Fibroblast of skin of right biceps (primary cell): Measurements from ENCODE around the gene NHEJ1.
A peak's percentile ranks its signal among the peaks of the same experiment; 100 is the strongest.

Experiments used
- DNase-seq: peaks from one replicate; pipeline ENCODE4 v3.0.0-alpha.2; 2013

Gene NHEJ1

GRCh38 chr2:219084791-219085190, 75.8 kb downstream of the NHEJ1 start:
- no peak for DNase-seq

DNA sequence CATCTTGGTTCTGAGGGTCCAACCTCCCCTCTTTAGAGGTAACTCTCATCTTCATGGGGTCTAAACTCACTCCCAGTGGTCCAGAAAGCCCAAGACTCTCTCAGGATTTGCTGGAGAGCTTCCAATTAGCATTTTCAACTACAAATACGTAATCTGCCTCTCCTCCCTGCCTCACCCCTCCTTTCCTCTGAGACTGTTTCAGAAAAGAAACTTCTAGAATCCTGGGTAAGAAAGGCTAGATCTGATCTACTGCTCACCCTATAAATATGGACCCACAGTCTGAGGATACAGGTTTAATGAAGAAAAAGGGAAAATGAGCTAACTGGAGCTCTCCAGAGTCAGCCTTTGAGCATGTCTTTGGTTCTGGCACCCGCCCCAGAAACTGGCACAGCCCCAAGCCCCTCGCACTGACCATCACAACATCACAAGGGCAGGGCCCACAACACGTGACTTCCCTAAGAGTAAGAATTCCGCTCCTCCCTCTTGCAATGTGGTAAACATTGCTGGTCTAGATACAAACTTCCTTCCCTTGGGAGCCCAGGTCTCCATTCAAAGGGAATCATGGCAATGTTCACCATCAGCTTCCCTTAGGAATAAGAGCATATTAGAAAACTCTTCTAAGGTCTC, 78.2 kb downstream of the NHEJ1 start:
- DNase-seq, result no peak

- DNase-seq, result no peak
Observed at GRCh38 chr2:219081701-219082331, 78.8 kb downstream of the NHEJ1 start.

DNA sequence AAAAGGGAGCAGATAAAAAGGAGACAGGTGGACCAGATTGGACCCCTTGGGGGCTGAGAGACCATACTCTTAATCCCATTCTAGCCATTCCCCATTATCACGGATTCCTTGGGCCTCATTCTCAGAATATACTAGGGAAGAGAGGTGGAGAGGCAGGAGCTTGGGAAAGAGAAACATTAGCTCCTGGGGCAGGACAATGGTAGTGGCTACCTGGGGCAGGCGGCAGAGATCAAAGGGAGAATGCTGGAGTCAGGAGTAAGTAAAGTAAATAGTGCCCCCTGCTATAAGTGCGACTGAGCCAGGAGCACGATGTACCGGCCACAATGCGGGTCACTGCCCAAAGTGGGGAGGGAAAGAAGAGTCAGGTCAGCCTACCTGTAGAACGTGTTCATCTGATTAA, 79.5 kb downstream of the NHEJ1 start:
- no peak for DNase-seq

- peak; percentile 23 for DNase-seq
Observed at GRCh38 chr2:219079417-219079816, 81.2 kb downstream of the NHEJ1 start.

DNA sequence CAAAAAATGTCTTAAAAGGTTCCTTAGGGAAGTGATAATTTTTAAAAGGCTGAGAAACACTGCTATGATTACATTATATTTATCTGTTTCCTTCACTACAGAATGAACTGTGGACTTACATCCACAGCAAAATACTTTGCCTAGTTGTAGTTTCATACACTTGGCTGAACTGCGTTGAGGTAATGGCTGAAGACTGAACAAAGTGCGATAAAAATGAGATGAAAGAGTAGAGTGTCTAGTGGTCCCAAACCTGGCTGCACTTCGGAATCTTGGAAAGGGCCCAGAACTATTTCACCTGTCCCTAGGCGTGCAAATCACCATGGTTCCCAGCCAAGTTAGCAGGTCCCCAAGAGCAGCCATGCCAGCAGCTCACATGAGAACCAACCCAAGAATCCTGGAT, 81.7 kb downstream of the NHEJ1 start:
- DNase-seq, result no peak

DNA sequence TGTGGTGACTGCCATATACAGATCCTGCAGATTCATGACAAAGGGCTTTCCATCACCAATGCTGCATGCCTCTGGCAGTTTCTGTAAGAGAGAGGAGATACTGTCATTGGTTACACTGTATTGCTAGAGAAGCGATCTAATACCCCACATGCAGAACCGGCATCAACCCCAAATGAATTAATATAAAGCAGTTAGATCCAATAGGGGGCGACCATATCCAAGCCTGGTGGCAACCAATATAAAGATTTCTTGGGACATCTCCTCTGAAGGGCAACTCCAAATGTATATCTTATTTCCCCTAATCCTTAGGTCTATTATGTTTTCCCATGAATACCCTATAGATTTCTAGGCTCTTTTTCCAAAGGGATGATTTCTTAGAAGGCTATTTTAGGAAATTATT, 82.5 kb downstream of the NHEJ1 start:
- DNase-seq, result no peak

DNA sequence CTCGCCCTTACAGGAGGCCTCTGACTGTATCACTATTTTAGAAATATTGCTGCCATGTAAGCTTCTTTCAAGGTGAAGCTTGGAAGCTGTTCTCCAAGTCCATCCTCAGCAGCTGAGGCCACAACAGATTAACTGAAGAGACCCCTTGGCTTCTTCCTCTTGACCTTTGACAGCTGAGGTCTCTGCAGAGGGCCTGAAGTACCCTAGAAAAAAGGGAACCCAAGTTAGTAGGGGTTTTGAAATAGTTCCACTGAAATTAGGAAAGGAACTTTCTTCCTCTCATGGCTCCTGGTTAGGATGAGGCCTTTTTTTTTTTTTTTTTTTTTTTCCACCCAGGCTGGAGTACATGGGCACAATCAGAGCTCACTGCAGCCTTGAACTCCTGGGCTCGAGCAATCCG, 84.4 kb downstream of the NHEJ1 start:
- no peak for DNase-seq

DNA sequence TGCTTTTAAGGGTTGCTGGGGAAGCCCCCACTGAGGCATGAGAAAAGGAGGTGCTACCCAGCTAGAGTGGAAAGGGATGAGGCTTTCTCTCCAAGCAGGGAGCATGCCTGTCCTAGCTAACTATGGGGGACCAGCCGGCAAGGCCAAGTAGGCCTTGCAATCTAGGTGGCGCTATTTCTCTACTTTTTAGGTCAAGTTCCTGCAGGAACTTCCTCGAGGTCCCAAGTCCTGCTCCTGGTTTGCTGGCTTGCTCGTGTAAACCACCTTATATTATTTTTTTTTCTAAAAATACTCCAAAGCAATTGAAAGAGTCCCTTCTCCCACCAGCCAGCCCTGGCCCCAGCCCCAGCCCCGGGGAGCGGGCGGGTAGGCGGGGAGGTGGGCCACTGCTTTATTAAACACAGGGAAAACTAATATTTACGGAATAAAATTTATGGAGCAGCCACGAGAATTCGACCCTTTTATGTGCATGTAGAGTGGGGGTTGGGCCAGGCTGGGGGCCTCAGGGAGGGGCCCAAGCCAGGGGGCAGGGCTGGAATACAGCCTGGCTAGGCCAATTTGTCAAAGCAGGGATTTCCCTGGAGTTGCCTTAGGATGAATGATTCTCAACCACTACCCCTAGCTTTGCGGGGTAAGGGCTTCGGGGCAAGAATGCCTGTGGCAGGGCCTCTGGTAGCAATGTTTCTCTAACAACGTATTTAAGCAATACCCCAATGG, 87.0 kb downstream of the NHEJ1 start:
- DNase-seq, result peak; percentile 48

- no peak for DNase-seq
Observed at GRCh38 chr2:219072741-219073250, 87.8 kb downstream of the NHEJ1 start.

- DNase-seq, result peak; percentile 8
Observed at GRCh38 chr2:219071131-219071816, 89.3 kb downstream of the NHEJ1 start.

DNA sequence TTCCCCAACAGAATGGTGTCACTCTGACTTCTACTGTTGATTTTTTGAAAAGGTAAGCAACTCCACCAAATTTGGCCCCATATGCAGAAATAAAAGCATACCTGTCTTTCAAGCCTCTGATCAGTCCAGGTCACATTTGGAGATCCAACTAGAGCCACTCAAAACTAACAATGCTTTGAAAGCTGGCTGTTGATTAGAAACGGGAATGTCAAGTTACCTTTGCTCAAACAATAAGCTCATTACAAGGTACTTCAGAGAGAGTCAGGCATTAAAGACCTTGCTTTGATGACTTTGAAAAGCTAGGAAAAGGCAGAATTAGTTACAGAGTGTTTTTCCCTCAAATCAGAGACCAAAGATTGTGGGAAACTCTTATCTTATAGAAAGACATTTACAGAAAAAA, 95.1 kb downstream of the NHEJ1 start:
- DNase-seq, result no peak

GRCh38 chr2:219062081-219062480, 98.5 kb downstream of the NHEJ1 start:
- no peak for DNase-seq

DNA sequence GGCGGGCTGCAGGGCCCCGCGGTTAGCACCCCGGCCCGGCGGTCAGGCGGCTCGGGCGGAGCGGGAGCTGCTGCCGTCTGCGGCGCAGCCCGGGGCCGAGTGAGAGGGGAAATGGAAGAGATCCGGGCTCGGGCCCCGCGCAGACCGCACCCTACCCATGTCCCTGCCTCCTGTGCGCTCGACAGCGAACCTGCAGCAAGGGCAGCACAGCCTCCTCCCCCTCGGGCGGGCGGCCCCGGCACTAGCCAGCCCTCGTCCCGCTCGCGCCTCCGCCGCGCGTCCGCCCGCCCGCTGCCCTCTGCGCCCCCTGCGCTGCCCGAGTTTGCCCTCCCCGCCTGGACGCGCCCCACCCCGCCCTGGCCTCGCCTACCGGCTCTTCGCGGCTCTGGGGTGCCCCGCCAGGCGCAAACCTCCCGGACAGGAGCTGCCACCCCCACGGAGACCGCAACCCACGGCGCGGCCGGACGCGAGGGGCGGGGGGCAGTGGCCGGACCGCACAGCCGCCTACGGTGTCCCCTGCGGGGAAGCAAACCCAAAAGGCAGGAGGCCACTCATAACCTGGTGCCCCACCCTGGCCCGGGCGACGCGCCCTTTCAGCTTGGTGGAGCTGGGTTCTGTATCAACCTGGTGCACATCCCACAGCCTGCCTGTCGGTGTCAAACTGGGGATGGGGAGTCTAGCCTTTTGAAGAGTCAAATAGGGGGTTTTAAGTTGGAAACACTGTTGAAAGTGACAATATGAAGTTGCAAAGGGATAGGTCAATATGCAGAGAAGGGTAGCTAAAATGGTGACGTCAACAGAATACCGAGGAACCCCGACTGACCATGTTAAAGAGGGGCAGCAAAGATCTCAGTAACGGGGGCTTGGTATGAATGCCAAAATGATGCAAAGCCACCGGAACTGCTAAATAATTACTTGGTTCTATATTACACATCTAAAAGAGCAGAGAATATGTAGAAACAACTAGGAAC, 99.5 kb downstream of the NHEJ1 start, which contains the start of gene IHH:
Gene IHH (minus strand): TSS at position 101 of the 971 bp plus-strand sequence. CDS start 454 bp downstream, outside the sequence.
- no peak for DNase-seq

DNA sequence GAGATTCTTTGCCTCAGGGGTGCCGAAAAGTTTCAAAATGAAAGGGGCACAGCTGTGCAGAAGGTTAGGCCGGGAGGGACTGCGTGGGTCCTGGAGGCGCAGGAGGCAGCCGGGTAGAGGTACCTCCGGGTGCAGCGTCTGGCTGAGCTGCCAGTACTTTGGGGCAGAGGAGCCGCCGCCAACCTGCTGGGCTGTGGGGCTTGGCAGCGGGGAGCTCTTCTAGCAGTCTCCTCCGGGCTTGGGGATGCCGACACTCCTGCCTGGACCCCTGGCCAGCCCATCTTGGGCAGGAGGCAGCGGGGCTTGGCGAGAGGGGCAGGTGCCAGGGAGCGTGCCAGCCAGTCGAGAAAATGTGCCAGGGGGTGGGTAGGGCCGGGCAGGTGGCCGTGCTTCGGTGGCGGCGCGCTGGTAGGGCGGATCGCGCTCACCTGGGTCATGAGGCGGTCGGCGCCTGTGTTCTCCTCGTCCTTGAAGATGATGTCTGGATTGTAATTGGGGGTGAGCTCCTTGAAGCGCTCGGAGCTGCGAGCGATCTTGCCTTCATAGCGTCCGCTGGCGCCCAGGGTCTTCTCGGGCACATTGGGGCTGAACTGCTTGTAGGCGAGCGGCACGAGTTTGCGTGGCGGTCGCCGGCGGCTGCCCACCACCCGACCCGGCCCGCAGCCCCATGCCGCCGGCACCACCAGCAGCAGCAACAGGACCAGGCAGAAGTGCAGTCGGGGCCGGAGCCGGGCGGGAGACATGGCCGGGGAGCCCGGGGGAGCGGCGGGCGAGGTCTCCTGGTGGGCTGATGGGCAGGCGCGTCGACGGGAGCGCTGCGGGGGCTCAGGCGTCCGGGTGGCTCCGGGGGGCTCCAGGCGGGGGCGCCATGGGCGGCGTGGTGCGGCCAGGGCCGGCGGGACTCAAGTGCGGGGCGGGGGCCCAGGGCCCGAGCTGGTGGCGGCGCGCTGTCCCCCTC, 100.6 kb downstream of the NHEJ1 start:
- no peak for DNase-seq

- DNase-seq, result no peak
Observed at GRCh38 chr2:219059375-219059724, 101.3 kb downstream of the NHEJ1 start.

DNA sequence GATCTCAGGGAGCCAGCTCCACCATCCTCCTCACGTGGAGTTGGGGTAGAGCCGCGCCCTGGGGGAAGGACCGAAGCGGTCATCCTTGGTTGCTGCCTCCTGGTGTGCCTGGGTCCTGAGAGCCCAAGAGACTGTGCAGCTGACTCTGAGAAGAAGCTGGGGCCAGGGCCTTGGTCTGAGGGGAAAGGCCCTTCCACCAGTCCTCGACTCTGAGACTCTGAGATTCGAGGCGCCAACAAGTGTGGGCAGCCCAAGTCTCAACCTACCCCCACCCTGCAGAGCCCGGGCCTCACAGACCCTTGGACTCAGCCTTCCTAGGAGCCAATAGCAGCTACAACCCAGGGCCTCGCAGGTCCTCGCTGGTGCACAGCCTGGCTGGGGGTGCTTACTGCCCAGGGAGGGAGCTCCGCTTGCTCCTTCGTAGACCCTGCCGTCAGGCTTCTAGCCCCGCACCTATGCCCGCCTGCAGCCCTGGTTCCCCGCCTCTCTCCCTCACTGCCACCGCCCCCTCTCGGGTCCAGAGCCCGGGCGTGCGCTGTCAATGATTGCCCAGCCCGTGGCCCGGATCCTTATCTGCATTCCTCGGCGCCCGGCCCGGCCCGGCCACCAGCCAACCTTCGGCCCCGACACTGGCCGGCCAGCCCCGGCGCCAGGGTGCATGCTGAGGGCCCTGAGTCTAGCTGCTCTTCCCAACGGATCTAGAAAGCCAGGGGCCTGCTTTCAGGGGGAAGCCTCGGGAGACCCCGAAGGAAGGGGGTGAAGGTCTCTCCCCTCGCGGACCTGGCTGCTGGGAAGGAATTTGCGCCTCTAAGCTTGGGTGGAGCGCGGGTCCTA, 101.9 kb downstream of the NHEJ1 start:
- DNase-seq, result no peak

DNA sequence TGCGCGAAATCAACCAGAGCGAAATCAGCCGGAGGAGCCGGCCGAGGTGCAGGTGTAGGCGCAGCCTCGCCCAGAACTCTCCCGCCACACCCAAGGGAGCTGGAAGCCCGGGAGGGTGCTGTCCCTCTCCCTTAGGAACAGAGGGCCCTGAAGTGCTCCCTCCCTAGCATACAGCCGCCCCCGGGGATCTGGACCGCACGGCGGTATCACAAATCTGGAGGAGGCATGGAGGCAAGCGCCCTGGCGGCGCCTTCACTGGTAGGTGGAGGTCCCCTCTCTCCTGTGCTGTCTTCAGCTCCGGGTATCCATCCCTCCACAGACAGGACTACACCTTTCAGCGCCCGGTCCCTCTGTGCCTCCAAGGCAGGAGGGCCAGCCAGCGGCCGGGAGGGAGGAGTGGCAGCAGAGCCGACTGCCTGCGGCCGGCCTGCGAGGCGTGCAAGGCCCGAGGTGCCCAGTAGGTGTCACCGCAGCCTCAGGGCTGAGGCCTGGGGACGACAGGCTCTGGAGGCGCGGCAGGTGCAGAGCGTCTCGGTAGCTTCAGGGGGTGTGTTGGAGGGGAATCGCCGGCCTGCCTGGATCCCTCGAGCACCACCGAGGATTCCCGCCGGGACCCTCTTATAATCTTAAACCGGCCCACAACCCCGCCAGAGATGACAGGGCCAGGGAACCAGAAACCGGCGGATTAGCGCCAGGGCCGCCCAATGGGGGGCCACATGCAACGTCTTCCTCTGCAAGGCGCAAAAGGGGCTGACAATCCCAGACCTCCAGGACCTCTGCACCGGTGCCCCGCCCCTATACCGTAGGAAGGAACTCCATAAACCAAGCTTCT, 102.7 kb downstream of the NHEJ1 start:
- peak; percentile 49 for DNase-seq
